Calu3 (cell line): Measurements from ENCODE around the gene CFHR1. TPM values are rescaled to one million over a fixed set of nuclear protein-coding genes. Genes with fewer than 3 reads are reported as not detected.

Experiments
- BruUV-seq: library from RNA; stranded (reverse); fragments of 400-500 nt; replicated peaks from 2 replicates; lab custom pipeline; 2021; lab: Mats Ljungman, UMichigan
- CTCF ChIA-PET: fragments of 300-600 bp; sonication (Branson Sonifier 250); formaldehyde crosslinking; loops from one replicate; lab custom pipeline; 2022; ENCODE audit warnings: antibody characterized with exemption; lab: Charles Lee
- DNase-seq: peaks from one replicate; pipeline ENCODE4 v3.0.0; 2022
- H3K27ac Mint-ChIP-seq: one replicate; pipeline ENCODE4 v1.8.0; 2022; ENCODE audit warnings: mixed read lengths; ENCODE audit not compliant: unreplicated experiment
- H3K27me3 Mint-ChIP-seq: one replicate; pipeline ENCODE4 v1.8.0; 2022; ENCODE audit warnings: mixed read lengths; ENCODE audit not compliant: unreplicated experiment
- H3K36me3 Mint-ChIP-seq: one replicate; pipeline ENCODE4 v1.8.0; 2022; ENCODE audit warnings: mild to moderate bottlenecking, moderate library complexity, mixed read lengths; ENCODE audit not compliant: insufficient read depth, unreplicated experiment
- H3K4me1 Mint-ChIP-seq: one replicate; pipeline ENCODE4 v1.8.0; 2022; ENCODE audit warnings: mild to moderate bottlenecking, low read depth, mixed read lengths; ENCODE audit not compliant: unreplicated experiment
- H3K4me3 Mint-ChIP-seq: one replicate; pipeline ENCODE4 v1.8.0; 2022; ENCODE audit warnings: mild to moderate bottlenecking, low read depth, moderate library complexity, mixed read lengths; ENCODE audit not compliant: unreplicated experiment
- H3K9me3 Mint-ChIP-seq: one replicate; pipeline ENCODE4 v1.8.0; 2022; ENCODE audit warnings: low read depth, mixed read lengths; ENCODE audit not compliant: unreplicated experiment
- intact Hi-C: fragments of 100-400 bp; cut with micrococcal nuclease; formaldehyde crosslinking; loops from one replicate; pipeline ENCODE4 v1.10.0; 2022; ENCODE audit not compliant: unreplicated experiment
- total RNA-seq: library from RNA; stranded (reverse); gene quantifications from 2 replicates; pipeline ENCODE4 v1.2.3, GENCODE V29; 2022
- TF ChIP-seq, protein P1 (sequence below): fragments of 200-600 bp; IDR thresholded peaks from one replicate; pipeline ENCODE4 v1.8.0; 2022; ENCODE audit warnings: antibody characterized with exemption; ENCODE audit not compliant: unreplicated experiment

The CFHR1 gene
- total RNA-seq, 1 experiment from 2014 or later, result not detected

DNA sequence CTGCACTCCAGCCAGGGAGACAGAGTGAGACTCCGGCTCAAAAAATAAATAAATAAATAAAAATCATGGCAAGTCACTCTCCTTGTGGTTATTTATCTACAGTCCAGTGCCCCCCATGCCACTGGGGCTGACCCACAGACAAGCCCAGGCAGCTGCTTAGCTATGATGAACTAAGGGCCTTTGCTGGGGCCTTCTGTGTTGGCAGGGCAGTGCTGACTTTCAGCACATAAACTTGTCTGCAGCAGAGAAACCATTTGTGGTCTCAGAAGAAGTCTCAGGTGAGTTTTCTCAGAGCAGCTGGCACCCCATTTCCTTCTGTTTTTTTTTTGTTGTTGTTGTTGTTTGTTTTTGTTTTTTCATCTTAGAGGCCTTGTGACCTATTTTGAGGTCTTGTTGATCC, 47.4 kb downstream of the CFHR1 start:
- TF ChIP-seq, protein P1, sequence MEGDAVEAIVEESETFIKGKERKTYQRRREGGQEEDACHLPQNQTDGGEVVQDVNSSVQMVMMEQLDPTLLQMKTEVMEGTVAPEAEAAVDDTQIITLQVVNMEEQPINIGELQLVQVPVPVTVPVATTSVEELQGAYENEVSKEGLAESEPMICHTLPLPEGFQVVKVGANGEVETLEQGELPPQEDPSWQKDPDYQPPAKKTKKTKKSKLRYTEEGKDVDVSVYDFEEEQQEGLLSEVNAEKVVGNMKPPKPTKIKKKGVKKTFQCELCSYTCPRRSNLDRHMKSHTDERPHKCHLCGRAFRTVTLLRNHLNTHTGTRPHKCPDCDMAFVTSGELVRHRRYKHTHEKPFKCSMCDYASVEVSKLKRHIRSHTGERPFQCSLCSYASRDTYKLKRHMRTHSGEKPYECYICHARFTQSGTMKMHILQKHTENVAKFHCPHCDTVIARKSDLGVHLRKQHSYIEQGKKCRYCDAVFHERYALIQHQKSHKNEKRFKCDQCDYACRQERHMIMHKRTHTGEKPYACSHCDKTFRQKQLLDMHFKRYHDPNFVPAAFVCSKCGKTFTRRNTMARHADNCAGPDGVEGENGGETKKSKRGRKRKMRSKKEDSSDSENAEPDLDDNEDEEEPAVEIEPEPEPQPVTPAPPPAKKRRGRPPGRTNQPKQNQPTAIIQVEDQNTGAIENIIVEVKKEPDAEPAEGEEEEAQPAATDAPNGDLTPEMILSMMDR, result no peak
- no peaks in the 10 kb centered on the region for H3K27me3 Mint-ChIP-seq
- H3K4me3 Mint-ChIP-seq, result no peak overlapping the region
- no peak for DNase-seq
- CTCF ChIA-PET, result no interaction called here
- intact Hi-C loops, result no loop called here
- H3K9me3 Mint-ChIP-seq, result no peaks in the 10 kb centered on the region
- H3K36me3 Mint-ChIP-seq, result no peaks in the 10 kb centered on the region
- no peak overlapping the region for H3K27ac Mint-ChIP-seq
- no TSS peak for BruUV-seq
- H3K4me1 Mint-ChIP-seq, result no peaks in the 10 kb centered on the region

DNA sequence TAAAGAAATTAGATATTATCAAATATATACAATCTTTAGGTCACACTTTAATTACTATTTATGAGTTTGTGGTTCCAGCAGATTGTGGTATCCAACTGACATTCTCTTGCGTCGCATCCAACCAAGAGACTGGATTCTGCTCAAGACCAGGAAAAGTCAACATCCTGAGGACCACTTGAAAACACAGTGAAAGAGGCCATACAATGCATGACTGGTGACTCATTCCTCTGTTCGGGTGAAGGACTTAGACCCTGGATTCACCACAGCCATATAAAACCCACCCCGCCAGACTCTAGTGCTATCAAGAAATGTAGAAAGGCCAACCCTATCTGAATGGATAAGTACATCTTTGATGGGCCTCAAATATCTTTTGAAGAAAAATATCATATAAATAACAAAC, 53.9 kb downstream of the CFHR1 start:
- CTCF ChIA-PET, result no interaction called here
- DNase-seq, result no peak
- intact Hi-C loops, result no loop called here
- Mint-ChIP-seq H3K36me3 (no peaks in the 10 kb centered on the region), H3K9me3 (no peaks in the 10 kb centered on the region), H3K27me3 (no peaks in the 10 kb centered on the region), H3K4me1 (no peaks in the 10 kb centered on the region), H3K27ac (no peak overlapping the region), H3K4me3 (no peak overlapping the region)
- TF ChIP-seq, protein P1, result no peak
- no TSS peak for BruUV-seq

DNA sequence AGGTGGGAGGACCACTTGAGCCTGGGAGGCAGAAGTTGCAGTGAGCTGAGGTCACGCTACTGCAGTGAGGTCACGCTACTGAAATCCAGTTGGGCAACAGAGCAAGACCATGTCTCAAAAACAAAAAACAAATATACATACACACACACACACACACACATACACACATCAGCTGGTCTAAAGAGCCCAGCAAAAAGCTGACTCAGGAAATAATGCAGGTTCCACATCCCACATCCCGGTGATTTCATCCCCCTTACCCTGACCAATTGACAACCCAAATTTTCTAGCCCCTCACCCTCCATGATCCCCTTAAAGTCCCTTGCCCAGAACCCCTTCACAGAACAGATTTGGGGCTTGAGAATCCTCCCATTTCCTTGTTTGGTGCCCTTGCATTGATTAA, 56.4 kb downstream of the CFHR1 start:
- BruUV-seq, result no TSS peak
- CTCF ChIA-PET, result no interaction called here
- Mint-ChIP-seq H3K4me3 (no peak overlapping the region), H3K36me3 (no peaks in the 10 kb centered on the region), H3K27me3 (no peaks in the 10 kb centered on the region), H3K9me3 (no peaks in the 10 kb centered on the region), H3K4me1 (no peaks in the 10 kb centered on the region), H3K27ac (no peak overlapping the region)
- TF ChIP-seq, protein P1, result no peak
- intact Hi-C loops, result no loop called here
- no peak for DNase-seq

DNA sequence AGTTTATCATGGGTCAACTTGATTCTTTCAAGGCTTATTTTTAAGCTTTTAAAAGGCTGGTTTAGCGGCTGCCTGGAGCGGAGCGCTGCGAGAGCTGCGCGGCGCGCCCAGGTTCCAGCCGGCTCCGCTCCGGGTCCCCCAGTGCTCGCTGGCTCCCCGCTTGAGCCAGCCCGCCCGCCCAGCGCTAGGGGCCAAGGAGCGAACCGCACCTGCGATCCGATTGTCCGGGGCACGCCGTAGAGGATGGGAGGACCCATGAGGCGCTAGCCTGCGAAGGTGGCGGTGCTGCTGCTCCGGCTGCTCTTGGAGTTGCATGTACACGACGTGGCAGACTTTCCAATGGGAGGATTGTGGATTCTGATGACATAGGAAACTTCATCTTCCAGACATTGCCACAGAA, 58.4 kb downstream of the CFHR1 start:
- H3K9me3 Mint-ChIP-seq, result no peaks in the 10 kb centered on the region
- H3K27me3 Mint-ChIP-seq, result no peaks in the 10 kb centered on the region
- no peaks in the 10 kb centered on the region for H3K36me3 Mint-ChIP-seq
- TF ChIP-seq, protein P1, result no peak
- no TSS peak for BruUV-seq
- H3K27ac Mint-ChIP-seq, result no peak overlapping the region
- intact Hi-C loops, result no loop called here
- no peak for DNase-seq
- H3K4me3 Mint-ChIP-seq, result no peak overlapping the region
- CTCF ChIA-PET, result no interaction called here
- no peaks in the 10 kb centered on the region for H3K4me1 Mint-ChIP-seq

Other genes starting within 250 kb of the CFHR1 start
- gene KCNT2, start 211.3 kb upstream of the CFHR1 start, total RNA-seq, result 2.4 and 3.3 TPM in 2 replicates
- 26.1 and 43.9 TPM in 2 replicates for gene CFH, start 167.7 kb upstream of the CFHR1 start, total RNA-seq
- not detected in 2 replicates for gene CFHR3, start 44.9 kb upstream of the CFHR1 start, total RNA-seq
- not detected in 2 replicates for gene CFHR4, start 68.3 kb downstream of the CFHR1 start, total RNA-seq
- not detected in 2 replicates for gene CFHR2, start 124.0 kb downstream of the CFHR1 start, total RNA-seq
- not detected in 2 replicates for gene CFHR5, start 157.8 kb downstream of the CFHR1 start, total RNA-seq
- not detected in 2 replicates for gene F13B, start 247.5 kb downstream of the CFHR1 start, total RNA-seq